IMR-90 (cell line): ENCODE data around the gene CADM3. TPM values are rescaled to one million over a fixed set of nuclear protein-coding genes. Genes with fewer than 3 reads are reported as not detected.

Experiments used
- ATAC-seq: fragments of 200-7000 bp; cut with Tn5 transposase; 2 replicates; pipeline ENCODE4 v1.9.1; 2020; ENCODE audit warnings: low read depth, mild to moderate bottlenecking, moderate library complexity
- BruUV-seq: library from RNA; stranded (reverse); fragments of 400-500 nt; replicated peaks from 2 replicates; lab custom pipeline; 2021; lab: Mats Ljungman, UMichigan
- CTCF ChIA-PET: fragments of 300-600 bp; formaldehyde crosslinking; extraction: SDS; loops from one replicate; lab custom pipeline; 2021; ENCODE audit warnings: antibody characterized with exemption; lab: Yijun Ruan, JAX
- POLR2A ChIA-PET: fragments of 300-600 bp; sonication (Branson Sonifier 250); formaldehyde crosslinking; loops from one replicate; lab custom pipeline; 2022; ENCODE audit warnings: antibody characterized with exemption; ENCODE audit not compliant: unreplicated experiment; lab: Charles Lee
- DNase-seq: peaks from one replicate; pipeline ENCODE4 v3.0.0; 2013
- H2AFZ ChIP-seq: replicated peaks from 2 replicates; pipeline ENCODE3; 2013; ENCODE audit warnings: low read length, mild to moderate bottlenecking; ENCODE audit not compliant: poor library complexity
- H2AK5ac ChIP-seq: 2 replicates; pipeline ENCODE4 v1.6.1; 2013; ENCODE audit warnings: low read depth, low read length, inconsistent platforms
- H2AK9ac ChIP-seq: replicated peaks from 2 replicates; pipeline ENCODE3; 2013; ENCODE audit warnings: mild to moderate bottlenecking, low read depth, low read length, moderate library complexity; ENCODE audit not compliant: poor library complexity
- H2BK120ac ChIP-seq: 2 replicates; pipeline ENCODE4 v1.6.1; 2013; ENCODE audit warnings: low read depth, low read length, inconsistent platforms
- H2BK15ac ChIP-seq: 3 replicates; pipeline ENCODE4 v1.6.1; 2013; ENCODE audit warnings: low read depth, low read length, inconsistent platforms
- H2BK20ac ChIP-seq: 2 replicates; pipeline ENCODE4 v1.6.1; 2013; ENCODE audit warnings: low read depth, mild to moderate bottlenecking, inconsistent platforms, low read length, moderate library complexity
- H2BK5ac ChIP-seq: 2 replicates; pipeline ENCODE4 v1.6.1; 2013; ENCODE audit warnings: mild to moderate bottlenecking, low read depth, low read length, inconsistent platforms; ENCODE audit not compliant: poor library complexity, severe bottlenecking
- H3K14ac ChIP-seq: replicated peaks from 2 replicates; pipeline ENCODE4 v1.6.1; 2013; ENCODE audit warnings: low read depth, low read length, inconsistent platforms
- H3K18ac ChIP-seq: 2 replicates; pipeline ENCODE4 v1.6.1; 2013; ENCODE audit warnings: low read depth, low read length, control low read depth
- H3K23ac ChIP-seq: 2 replicates; pipeline ENCODE4 v1.6.1; 2013; ENCODE audit warnings: low read depth, low read length, inconsistent platforms
- H3K27ac ChIP-seq: 2 replicates; pipeline ENCODE4 v1.5.1; 2013; ENCODE audit warnings: mild to moderate bottlenecking, control low read depth, low read length; ENCODE audit not compliant: insufficient read depth
- H3K27me3 ChIP-seq: 2 replicates; pipeline ENCODE4 v1.6.1; 2013; ENCODE audit warnings: low read length; ENCODE audit not compliant: control insufficient read depth, insufficient read depth
- H3K36me3 ChIP-seq: 2 replicates; pipeline ENCODE4 v1.6.1; 2013; ENCODE audit warnings: low read length, mixed read lengths; ENCODE audit not compliant: control insufficient read depth, insufficient read depth
- H3K4ac ChIP-seq: 2 replicates; pipeline ENCODE4 v1.6.1; 2013; ENCODE audit warnings: low read depth, low read length, inconsistent platforms
- H3K4me1 ChIP-seq: 2 replicates; pipeline ENCODE4 v1.6.1; 2013; ENCODE audit warnings: low read length, mixed read lengths; ENCODE audit not compliant: control insufficient read depth, insufficient read depth
- H3K4me2 ChIP-seq: 2 replicates; pipeline ENCODE4 v1.6.1; 2013; ENCODE audit warnings: low read depth, mild to moderate bottlenecking, control low read depth, low read length, moderate library complexity
- H3K4me3 ChIP-seq: 2 replicates; pipeline ENCODE4 v1.5.1; 2013; ENCODE audit warnings: low read depth, mild to moderate bottlenecking, control low read depth, low read length, moderate library complexity; ENCODE audit not compliant: insufficient read depth
- H3K56ac ChIP-seq: 2 replicates; pipeline ENCODE4 v1.6.1; 2013; ENCODE audit warnings: low read length, inconsistent platforms; ENCODE audit not compliant: insufficient read depth; ENCODE audit errors: extremely low read depth
- H3K79me1 ChIP-seq, 2 experiments: 2 replicates each; pipeline ENCODE4 v1.6.1; 2013; ENCODE audit warnings: low read length in 2 of 2, inconsistent platforms in 1 of 2, low read depth in 1 of 2
- H3K9ac ChIP-seq: 2 replicates; pipeline ENCODE4 v1.6.1; 2013; ENCODE audit warnings: low read depth, low read length, control low read depth
- H3K9me1 ChIP-seq: 2 replicates; pipeline ENCODE4 v1.6.1; 2013; ENCODE audit warnings: low read length, inconsistent platforms; ENCODE audit not compliant: insufficient read depth
- H3K9me3 ChIP-seq: 2 replicates; pipeline ENCODE4 v1.6.1; 2013; ENCODE audit warnings: low read length; ENCODE audit not compliant: control insufficient read depth, insufficient read depth
- H4K20me1 ChIP-seq: 2 replicates; pipeline ENCODE4 v1.6.1; 2013; ENCODE audit warnings: low read length, inconsistent platforms; ENCODE audit not compliant: insufficient read depth
- H4K5ac ChIP-seq: 2 replicates; pipeline ENCODE4 v1.6.1; 2013; ENCODE audit warnings: mild to moderate bottlenecking, low read depth, low read length, control low read depth
- H4K8ac ChIP-seq, 2 experiments: 2 replicates each; pipeline ENCODE4 v1.6.1; 2013; ENCODE audit warnings: low read depth in 2 of 2, low read length in 2 of 2, control low read depth in 1 of 2, inconsistent platforms in 1 of 2
- H4K91ac ChIP-seq: 2 replicates; pipeline ENCODE4 v1.6.1; 2013; ENCODE audit warnings: low read depth, low read length, inconsistent platforms; ENCODE audit not compliant: insufficient read depth
- RFX5 ChIP-seq: IDR thresholded peaks from 2 replicates; pipeline ENCODE4 v1.8.0; 2012; ENCODE audit warnings: low read depth, mild to moderate bottlenecking, low read length, moderate library complexity
- WGBS, 2 experiments: methylation state at CpG; one replicate each; pipeline versions ENCODE4 v1.1.5 to v1.1.7; 2013; ENCODE audit warnings: missing lambda C conversion rate in 2 of 2; ENCODE audit not compliant: insufficient read length in 1 of 2; ENCODE audit errors: extremely low coverage in 2 of 2; 5-methylcytosine and 5-hydroxymethylcytosine counted together
- dilution Hi-C: fragments of 300-500 bp; cut with HindIII; formaldehyde crosslinking; loops from one replicate; pipeline ENCODE4 v1.14.3; 2018; ENCODE audit warnings: low sequenced_read_pairs; ENCODE audit not compliant: unreplicated experiment
- in situ Hi-C: fragments of 300-500 bp; cut with MboI; formaldehyde crosslinking; loops from 3 replicates; pipeline ENCODE4 v1.14.3; 2019; ENCODE audit warnings: low sequenced_read_pairs, inconsistent platforms, mixed read lengths
- intact Hi-C: fragments of 100-400 bp; cut with micrococcal nuclease; formaldehyde crosslinking; loops from 2 replicates; pipeline ENCODE4 v1.10.0; 2022
- polyA plus RNA-seq, 3 experiments: library from polyadenylated mRNA; depleted of rRNA; stranded (reverse); fragments of >200 nt; gene quantifications; 2 replicates each; pipeline ENCODE4 v1.2.3, GENCODE V29; 2012; ENCODE audit warnings: low replicate concordance in 1 of 3
- total RNA-seq: library from RNA; depleted of rRNA; stranded (reverse); fragments of >200 nt; gene quantifications from 2 replicates; pipeline ENCODE4 v1.2.3, GENCODE V29; 2012

Gene CADM3
- total and polyA plus RNA-seq, 2 of the 4 experiments (the other 2 are of a cell fraction): not detected

DNA sequence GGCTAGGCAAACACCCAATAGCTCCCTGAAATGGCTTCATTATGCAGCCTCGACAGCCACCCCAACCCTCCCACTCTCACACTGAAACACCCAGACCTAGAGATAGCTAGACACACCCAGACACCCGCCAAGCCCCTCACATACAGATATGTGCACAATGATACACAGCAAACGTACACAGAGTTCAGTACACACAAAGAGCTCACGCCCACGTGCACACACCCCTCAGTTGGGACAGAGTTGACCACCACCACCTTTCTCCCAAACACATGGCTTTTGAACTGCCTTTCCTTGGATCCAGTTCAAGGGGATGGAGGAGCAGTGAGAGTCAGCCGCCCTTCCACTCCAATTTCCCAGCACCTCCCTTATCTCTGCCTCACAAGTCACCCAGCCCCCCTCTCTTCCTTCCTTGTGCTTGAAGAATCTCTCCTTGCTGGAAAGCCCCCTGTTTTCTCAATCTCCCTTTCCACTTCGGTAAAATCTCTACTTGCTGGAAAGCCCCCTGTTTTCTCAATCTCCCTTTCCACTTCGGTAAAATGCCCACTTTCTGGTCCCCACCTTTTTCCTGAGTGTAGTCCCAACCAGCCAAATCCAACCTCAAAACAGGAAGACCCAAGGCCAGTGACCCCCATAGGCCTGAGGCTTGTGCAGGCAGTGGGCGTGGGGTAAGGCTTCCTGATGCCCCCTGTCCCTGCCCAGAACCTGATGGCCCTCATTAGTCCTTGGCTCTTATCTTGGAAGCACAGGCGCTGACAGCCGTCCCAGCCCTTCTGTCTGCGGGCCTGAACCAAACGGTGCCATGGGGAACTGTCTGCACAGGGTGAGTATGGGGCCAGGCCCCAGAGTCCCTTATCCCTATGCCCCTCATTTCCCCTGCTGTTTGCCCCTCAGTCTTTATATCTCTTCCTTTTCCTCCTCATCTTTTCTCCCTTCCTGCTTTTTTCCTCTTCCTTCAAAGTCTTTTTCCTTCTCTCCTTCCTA is 33.0 kb downstream of the CADM3 start, which contains the start of gene ACKR1:
Gene ACKR1 (plus strand): TSS at position 715 of the 981 bp plus-strand sequence. CDS start 85 bp downstream, at position 800.
- no peak within 1 kb of the TSS for H3K4me3 ChIP-seq
- no TSS peak for BruUV-seq
- H4K91ac ChIP-seq: no peak within 1 kb of the TSS
- no peak within 1 kb of the TSS for H2BK5ac ChIP-seq
- H3K4me1 ChIP-seq: no peaks in the 10 kb centered on the region
- H2AFZ ChIP-seq: no peak within 1 kb of the TSS
- H2AK9ac ChIP-seq: no peak within 1 kb of the TSS
- peaks cover 2% of the 10 kb centered on the region for H3K27me3 ChIP-seq
- ChIA-PET CTCF (interaction anchor here (1.1 kb wide), 1 partner anchor 9 kb away, joined by 4 read pairs; no protein-coding TSS in a partner anchor), POLR2A (no interaction called here)
- no peak within 1 kb of the TSS for H3K4ac ChIP-seq
- no peak within 1 kb of the TSS for H2BK20ac ChIP-seq
- in situ Hi-C loops: loop anchor here (25.0 kb wide), 1 partner anchor 683 kb away; no protein-coding TSS in a partner anchor
- intact Hi-C loops: no loop called here
- DNase-seq (no peak), ATAC-seq (no peak)
- no peak within 1 kb of the TSS for H2BK120ac ChIP-seq
- no peak within 1 kb of the TSS for H3K23ac ChIP-seq
- no peak within 1 kb of the TSS for H4K5ac ChIP-seq
- dilution Hi-C loops: no loop called here
- no peaks in the 10 kb centered on the region for H3K9me1 ChIP-seq
- no peak within 1 kb of the TSS for H3K9ac ChIP-seq
- H3K14ac ChIP-seq: no peak within 1 kb of the TSS
- no peaks in the 10 kb centered on the region for H4K20me1 ChIP-seq
- H3K36me3 ChIP-seq: no peaks in the 10 kb centered on the region
- WGBS, 2 experiments: 61% methylated on average over 4 of the region's 13 CpGs; no CpG with 5 or more reads in 1 of the 2 experiments
- H3K18ac ChIP-seq: no peak within 1 kb of the TSS
- H2AK5ac ChIP-seq: no peak within 1 kb of the TSS
- no peaks in the 10 kb centered on the region for H3K79me1 ChIP-seq
- no peak within 1 kb of the TSS for H3K27ac ChIP-seq
- no peak within 1 kb of the TSS for H3K4me2 ChIP-seq
- no peaks in the 10 kb centered on the region for H3K9me3 ChIP-seq
- no peak for TF ChIP-seq RFX5
- no peak within 1 kb of the TSS for H4K8ac ChIP-seq
- H3K56ac ChIP-seq: no peak within 1 kb of the TSS
- H2BK15ac ChIP-seq: no peak within 1 kb of the TSS
